Measurements from ENCODE around the gene SLU7. TPM values are rescaled to one million over a fixed set of nuclear protein-coding genes. Genes with fewer than 3 reads are reported as not detected.

SLU7 gene
- total RNA-seq, 1 experiment from 2014 or later: 43.6 TPM

- H3K9me3 ChIP-seq (ENCODE audit: control insufficient read depth in 1 of 2, insufficient read depth in 1 of 2, low read depth in 1 of 2, low read length in 2 of 2): no peaks in the 10 kb centered on the region
- H2AFZ ChIP-seq (ENCODE audit: low read depth, low read length, poor library complexity, severe bottlenecking): no peak overlapping the region
- H3K79me2 ChIP-seq (ENCODE audit: insufficient read depth, low read length): no peaks in the 10 kb centered on the region
- no TSS peak for BruUV-seq (replicated peaks)
- ChIA-PET CTCF (no interaction called here), RAD21 (ENCODE audit: low non-redundant PET in 1 of 2, low total read pairs in 2 of 2, uncharacterized antibody in 2 of 2, unreplicated experiment in 2 of 2) (no interaction called here), POLR2A (no interaction called here)
- H3K9me2 ChIP-seq (ENCODE audit: insufficient read depth): no peaks in the 10 kb centered on the region
- ATAC-seq (no peak), DNase-seq (ENCODE audit: low read depth, low spot score) (no peak)
- H3K27me3 ChIP-seq (ENCODE audit: insufficient read depth, low read length): no peaks in the 10 kb centered on the region
- no peaks in the 10 kb centered on the region for H4K20me1 ChIP-seq (ENCODE audit: insufficient read depth)
- TF ChIP-seq POLR2A (IDR thresholded peaks at IDR 0.05; ENCODE audit: borderline replicate concordance, extremely low read depth, insufficient read depth, insufficient read length): no peak
- no peak for TF ChIP-seq YY1 (IDR thresholded peaks at IDR 0.05; ENCODE audit: extremely low read depth, insufficient replicate concordance, low read depth, low read length)
- H3K36me3 ChIP-seq (ENCODE audit: control insufficient read depth in 1 of 2, insufficient read depth in 2 of 2, low read length in 2 of 2): no peaks in the 10 kb centered on the region
- intact Hi-C loops (cut with micrococcal nuclease): no loop called here
- H3K4me2 ChIP-seq (ENCODE audit: low read length): no peak overlapping the region
- H3K27ac ChIP-seq (ENCODE audit: low read depth, low read length): no peak overlapping the region
- H3K4me3 ChIP-seq (replicated peaks in 1 of 2; ENCODE audit: low read depth in 1 of 2, low read length in 2 of 2): no peak overlapping the region
- no peaks in the 10 kb centered on the region for H3K4me1 ChIP-seq (ENCODE audit: control insufficient read depth in 1 of 2, insufficient read depth in 2 of 2, low read length in 2 of 2)
- no peak overlapping the region for H3K9ac ChIP-seq (ENCODE audit: low read length)
Observed at GRCh38 chr5:160352308-160352707, 66.6 kb downstream of the SLU7 start.

Other genes starting within 250 kb of the SLU7 start
- 8.5 TPM for gene FABP6, start 189.6 kb downstream of the SLU7 start, total RNA-seq (2021; ENCODE audit: unreplicated experiment)
- gene CCNJL, start 106.5 kb downstream of the SLU7 start, total RNA-seq (2021; ENCODE audit: unreplicated experiment): 2.9 TPM
- gene C1QTNF2, start 48.5 kb downstream of the SLU7 start, total RNA-seq (2021; ENCODE audit: unreplicated experiment): 0.15 TPM
- 4.2 TPM for gene FAM200C, start 19.0 kb downstream of the SLU7 start, total RNA-seq (2021; ENCODE audit: unreplicated experiment)
- gene PTTG1, start 2.8 kb upstream of the SLU7 start, total RNA-seq (2021; ENCODE audit: unreplicated experiment): 183 TPM